ENCODE data around the gene ONECUT1.

GRCh38 chr15:52786436-52787122 is 3.6 kb downstream of the ONECUT1 start:
- no peak for TF ChIP-seq CTCF (IDR thresholded peaks at IDR 0.05)
- TF ChIP-seq POLR2A (IDR thresholded peaks at IDR 0.05; ENCODE audit: low read depth), result no peak
- no peak for TF ChIP-seq EP300 (IDR thresholded peaks at IDR 0.05)

Data from esophagus muscularis mucosa (tissue), 4 donors.